Central memory CD8-positive, alpha-beta T cell (primary cell): ENCODE results near the gene OR2AE1.

ENCODE experiments used
- ATAC-seq: fragments of 150-1000 bp; cut with Tn5 transposase; replicated peaks from 2 replicates; pipeline ENCODE4 v1.10.0; 2022; ENCODE audit warnings: mild to moderate bottlenecking, moderate FRiP score, moderate number of reproducible peaks; ENCODE audit not compliant: poor library complexity, severe bottlenecking; ENCODE audit errors: extremely low read depth
- DNase-seq, 2 donors: peaks; one replicate each; pipeline ENCODE4 v3.0.0; 2021; ENCODE audit warnings: low spot score in 2 of 2
- H3K27ac Mint-ChIP-seq: one replicate; pipeline ENCODE4 v1.8.0; 2022; ENCODE audit warnings: low read depth, mild to moderate bottlenecking, moderate library complexity, mixed read lengths
- H3K27me3 Mint-ChIP-seq: one replicate; pipeline ENCODE4 v1.8.0; 2022; ENCODE audit warnings: mixed read lengths
- H3K36me3 Mint-ChIP-seq: one replicate; pipeline ENCODE4 v1.8.0; 2022; ENCODE audit warnings: mild to moderate bottlenecking, moderate library complexity, mixed read lengths; ENCODE audit not compliant: insufficient read depth
- H3K4me1 Mint-ChIP-seq: one replicate; pipeline ENCODE4 v1.8.0; 2022; ENCODE audit warnings: mixed read lengths
- H3K4me3 Mint-ChIP-seq: one replicate; pipeline ENCODE4 v1.8.0; 2022; ENCODE audit warnings: mild to moderate bottlenecking, moderate library complexity, mixed read lengths
- H3K9me3 Mint-ChIP-seq: one replicate; pipeline ENCODE4 v1.8.0; 2022; ENCODE audit warnings: mixed read lengths

OR2AE1 gene

GRCh38 chr7:99876933-99877332, at the start of gene OR2AE1:
Gene OR2AE1, minus strand, starts transcription at chr7:99877033. Its CDS starts 0 bp downstream, at chr7:99877033.
- ATAC-seq (no peak), DNase-seq (no peak)
- no peaks in the 10 kb centered on the region for H3K27me3 Mint-ChIP-seq
- H3K4me3 Mint-ChIP-seq: no peak within 1 kb of the TSS
- H3K4me1 Mint-ChIP-seq: no peaks in the 10 kb centered on the region
- no peak within 1 kb of the TSS for H3K27ac Mint-ChIP-seq
- H3K36me3 Mint-ChIP-seq: no peaks in the 10 kb centered on the region
- H3K9me3 Mint-ChIP-seq: no peaks in the 10 kb centered on the region

GRCh38 chr7:99926321-99926720, 49.5 kb upstream of the OR2AE1 start:
- H3K27me3 Mint-ChIP-seq: peaks cover 43% of the 10 kb centered on the region
- no peaks in the 10 kb centered on the region for H3K36me3 Mint-ChIP-seq
- no peak for ATAC-seq
- no peak for DNase-seq
- peaks cover 19% of the 10 kb centered on the region for H3K4me1 Mint-ChIP-seq
- H3K4me3 Mint-ChIP-seq: no peak overlapping the region
- H3K9me3 Mint-ChIP-seq: no peaks in the 10 kb centered on the region
- H3K27ac Mint-ChIP-seq: no peak overlapping the region

GRCh38 chr7:99923200-99923599, 46.4 kb upstream of the OR2AE1 start:
- no peak for DNase-seq
- no peak overlapping the region for H3K4me3 Mint-ChIP-seq

GRCh38 chr7:99920149-99920548, 43.3 kb upstream of the OR2AE1 start:
- Mint-ChIP-seq H3K27me3 (no peaks in the 10 kb centered on the region), H3K27ac (peak overlapping the region; percentile 93), H3K4me3 (peak overlapping the region; percentile 88), H3K9me3 (no peaks in the 10 kb centered on the region), H3K36me3 (peaks cover 16% of the 10 kb centered on the region), H3K4me1 (peaks cover 40% of the 10 kb centered on the region)
- ATAC-seq (no peak), DNase-seq (no peak)

More at GRCh38 chr7:99923200-99923599, 46.4 kb upstream of the OR2AE1 start:
- Mint-ChIP-seq H3K27me3 (peaks cover 23% of the 10 kb centered on the region), H3K27ac (no peak overlapping the region), H3K36me3 (peaks cover 9% of the 10 kb centered on the region), H3K4me1 (peaks cover 12% of the 10 kb centered on the region), H3K9me3 (no peaks in the 10 kb centered on the region)
- no peak for ATAC-seq

GRCh38 chr7:99919814-99920112, 42.9 kb upstream of the OR2AE1 start:
- Mint-ChIP-seq H3K27me3 (no peaks in the 10 kb centered on the region), H3K4me3 (peak overlapping the region; percentile 88), H3K9me3 (no peaks in the 10 kb centered on the region), H3K4me1 (peaks cover 43% of the 10 kb centered on the region), H3K36me3 (peaks cover 16% of the 10 kb centered on the region), H3K27ac (peak overlapping the region; percentile 93)
- DNase-seq (no peak), ATAC-seq (no peak)

- Mint-ChIP-seq H3K27me3 (no peaks in the 10 kb centered on the region), H3K4me1 (peaks cover 48% of the 10 kb centered on the region), H3K36me3 (peaks cover 17% of the 10 kb centered on the region), H3K9me3 (no peaks in the 10 kb centered on the region), H3K4me3 (peak within 1 kb of the TSS; percentile 88), H3K27ac (peak within 1 kb of the TSS; percentile 93)
- peak; percentile 78 to 83 for DNase-seq
- peak; percentile 99 for ATAC-seq
These were observed 42.4 kb upstream of the OR2AE1 start, which contains the start of gene TRIM4 for GRCh38 chr7:99918959-99919813. Gene TRIM4, minus strand, starts transcription at chr7:99919530. Its CDS starts 129 bp downstream, at chr7:99919401.

- Mint-ChIP-seq H3K36me3 (peaks cover 47% of the 10 kb centered on the region), H3K27ac (peak overlapping the region; percentile 9), H3K4me1 (peaks cover 52% of the 10 kb centered on the region), H3K4me3 (no peak overlapping the region), H3K9me3 (no peaks in the 10 kb centered on the region), H3K27me3 (no peaks in the 10 kb centered on the region)
- DNase-seq: no peak
- ATAC-seq: no peak
These were observed 34.1 kb upstream of the OR2AE1 start for GRCh38 chr7:99910976-99911375.

- H3K27me3 Mint-ChIP-seq: no peaks in the 10 kb centered on the region
- no peak for DNase-seq
- no peak for ATAC-seq
- H3K4me3 Mint-ChIP-seq: no peak overlapping the region
- no peaks in the 10 kb centered on the region for H3K9me3 Mint-ChIP-seq
- H3K27ac Mint-ChIP-seq: no peak overlapping the region
- peaks cover 52% of the 10 kb centered on the region for H3K36me3 Mint-ChIP-seq
- H3K4me1 Mint-ChIP-seq: peaks cover 10% of the 10 kb centered on the region
These were observed 24.7 kb upstream of the OR2AE1 start for GRCh38 chr7:99901581-99901980.

GRCh38 chr7:99899830-99900519, 23.1 kb upstream of the OR2AE1 start:
- Mint-ChIP-seq H3K36me3 (peaks cover 44% of the 10 kb centered on the region), H3K4me3 (no peak overlapping the region), H3K27me3 (no peaks in the 10 kb centered on the region), H3K4me1 (peaks cover 10% of the 10 kb centered on the region), H3K9me3 (no peaks in the 10 kb centered on the region), H3K27ac (no peak overlapping the region)
- DNase-seq: no peak
- ATAC-seq: no peak

- no peak overlapping the region for H3K4me3 Mint-ChIP-seq
- no peaks in the 10 kb centered on the region for H3K9me3 Mint-ChIP-seq
- H3K36me3 Mint-ChIP-seq: peaks cover 37% of the 10 kb centered on the region
- no peaks in the 10 kb centered on the region for H3K27me3 Mint-ChIP-seq
- no peak for ATAC-seq
- DNase-seq: no peak
- peaks cover 10% of the 10 kb centered on the region for H3K4me1 Mint-ChIP-seq
- no peak overlapping the region for H3K27ac Mint-ChIP-seq
These were observed 22.0 kb upstream of the OR2AE1 start for GRCh38 chr7:99898836-99899235.

GRCh38 chr7:99898023-99898357, 21.2 kb upstream of the OR2AE1 start:
- Mint-ChIP-seq H3K36me3 (peaks cover 30% of the 10 kb centered on the region), H3K27ac (peak overlapping the region; percentile 68), H3K27me3 (no peaks in the 10 kb centered on the region), H3K4me3 (no peak overlapping the region), H3K9me3 (no peaks in the 10 kb centered on the region), H3K4me1 (peaks cover 16% of the 10 kb centered on the region)
- DNase-seq (no peak), ATAC-seq (no peak)

- ATAC-seq (no peak), DNase-seq (no peak)
- peak overlapping the region; percentile 68 for H3K27ac Mint-ChIP-seq
- peaks cover 16% of the 10 kb centered on the region for H3K4me1 Mint-ChIP-seq
- no peak overlapping the region for H3K4me3 Mint-ChIP-seq
- no peaks in the 10 kb centered on the region for H3K27me3 Mint-ChIP-seq
- H3K36me3 Mint-ChIP-seq: peaks cover 29% of the 10 kb centered on the region
- no peaks in the 10 kb centered on the region for H3K9me3 Mint-ChIP-seq
These were observed 20.6 kb upstream of the OR2AE1 start for GRCh38 chr7:99897322-99898022.
